Airway epithelial cell (primary cell): Measurements from ENCODE around the gene CYP24A1. TPM values are rescaled to one million over a fixed set of nuclear protein-coding genes. Genes with fewer than 3 reads are reported as not detected.

Experiments
- total RNA-seq: library from RNA; depleted of rRNA; stranded (reverse); fragments of >200 nt; gene quantifications from 2 replicates; pipeline ENCODE4 v1.2.3, GENCODE V29; 2015

Gene CYP24A1
- 4.6 and 6.3 TPM in 2 replicates for total RNA-seq

GRCh38 chr20:54173653-54174456 is at the start of gene CYP24A1:
Gene CYP24A1 (minus strand): TSS chr20:54173986. CDS start chr20:54173579, 407 bp downstream.

GRCh38 chr20:54207743-54208547 is 34.2 kb upstream of the CYP24A1 start, which contains the start of gene PFDN4:
Gene PFDN4 (plus strand): TSS chr20:54208087. CDS start chr20:54208101, 14 bp downstream.

Other genes starting within 250 kb of the CYP24A1 start
- 0.46 and 1.6 TPM in 2 replicates for gene BCAS1, start 103.4 kb downstream of the CYP24A1 start, total RNA-seq
- 47.7 and 74.0 TPM in 2 replicates for gene PFDN4, start 34.1 kb upstream of the CYP24A1 start, total RNA-seq